SK-N-SH (cell line): ENCODE measurements around the gene HAAO. TPM values are rescaled to one million over a fixed set of nuclear protein-coding genes. Genes with fewer than 3 reads are reported as not detected.

Experiments used
- CTCF ChIA-PET: fragments of 300-600, 350-600 bp; formaldehyde crosslinking; extraction: SDS; loops from one replicate; lab custom pipeline; 2021; lab: Yijun Ruan, JAX
- POLR2A ChIA-PET: fragments of 350-600 bp; sonication (Branson Sonifier 250); formaldehyde crosslinking; extraction: SDS; loops from one replicate; lab custom pipeline; 2020; ENCODE audit warnings: antibody characterized with exemption, inconsistent platforms; lab: Yijun Ruan, JAX
- DNase-seq: peaks from one replicate; pipeline ENCODE4 v3.0.0; 2012
- H2AFZ ChIP-seq: fragments of 200-600 bp; sonication (generic); 2 replicates; pipeline ENCODE4 v1.8.1; 2016; ENCODE audit warnings: antibody characterized with exemption, mild to moderate bottlenecking, low read depth
- H3F3A ChIP-seq: fragments of 200-600 bp; sonication (generic); replicated peaks from 2 replicates; pipeline ENCODE3; 2016; ENCODE audit warnings: antibody characterized with exemption, mild to moderate bottlenecking; ENCODE audit not compliant: insufficient read depth
- H3K27ac ChIP-seq, 2 experiments: fragments of 200-500 bp in 1 of 2; fragments of 200-600 bp in 1 of 2; sonication (Bioruptor generic) in 1 of 2; sonication (generic), shearing (Covaris generic) in 1 of 2; 2 replicates each; pipeline versions ENCODE4 v1.5.1 to v1.6.1; 2014 to 2016; ENCODE audit warnings: low read depth in 2 of 2, inconsistent platforms in 1 of 2, low read length in 1 of 2, mild to moderate bottlenecking in 1 of 2, mixed read lengths in 1 of 2
- H3K27me3 ChIP-seq: fragments of 200-600 bp; sonication (generic), shearing (Covaris generic); 2 replicates; pipeline ENCODE4 v1.6.1; 2016; ENCODE audit warnings: mixed run types; ENCODE audit not compliant: insufficient read depth
- H3K36me3 ChIP-seq, 2 experiments: fragments of 200-500 bp in 1 of 2; fragments of 200-600 bp in 1 of 2; sonication (Bioruptor generic) in 1 of 2; sonication (generic) in 1 of 2; replicated peaks in 1 of 2; 2 replicates each; pipeline versions ENCODE3 to v1.5.1; 2014 to 2016; ENCODE audit warnings: low read length in 1 of 2, mild to moderate bottlenecking in 1 of 2; ENCODE audit not compliant: insufficient read depth in 2 of 2, control insufficient read depth in 1 of 2
- H3K4me1 ChIP-seq, 2 experiments: fragments of 200-500 bp in 1 of 2; fragments of 200-600 bp in 1 of 2; sonication (Bioruptor generic) in 1 of 2; sonication (generic), shearing (Covaris generic) in 1 of 2; 2 replicates each; pipeline versions ENCODE4 v1.5.1 to v1.6.1; 2014 to 2016; ENCODE audit warnings: low read depth in 1 of 2, low read length in 1 of 2, mixed run types in 1 of 2; ENCODE audit not compliant: insufficient read depth in 2 of 2, control insufficient read depth in 1 of 2
- H3K4me2 ChIP-seq: fragments of 200-600 bp; sonication (generic), shearing (Covaris generic); 2 replicates; pipeline ENCODE4 v1.6.1; 2017; ENCODE audit warnings: mixed run types
- H3K4me3 ChIP-seq, 2 experiments: fragments of 200-500 bp in 1 of 2; fragments of 200-600 bp in 1 of 2; sonication (Bioruptor generic) in 1 of 2; sonication (generic), shearing (Covaris generic) in 1 of 2; 2 replicates each; pipeline versions ENCODE4 v1.5.1 to v1.8.1; 2014 to 2016; ENCODE audit warnings: low read depth in 2 of 2, inconsistent platforms in 1 of 2, low read length in 1 of 2, mild to moderate bottlenecking in 1 of 2, mixed read lengths in 1 of 2, moderate library complexity in 1 of 2
- H3K79me2 ChIP-seq: fragments of 200-600 bp; sonication (generic); 2 replicates; pipeline ENCODE4 v1.8.1; 2017; ENCODE audit warnings: mild to moderate bottlenecking; ENCODE audit not compliant: insufficient read depth
- H3K9ac ChIP-seq: fragments of 200-600 bp; sonication (generic); 2 replicates; pipeline ENCODE4 v1.6.1; 2017; ENCODE audit warnings: mixed run types
- H3K9me2 ChIP-seq: fragments of 200-600 bp; sonication (generic); 2 replicates; pipeline ENCODE4 v1.6.1; 2017; ENCODE audit warnings: mixed run types
- H3K9me3 ChIP-seq: fragments of 200-600 bp; sonication (generic); 2 replicates; pipeline ENCODE4 v1.6.1; 2017; ENCODE audit warnings: mixed run types, mild to moderate bottlenecking, moderate library complexity
- H4K20me1 ChIP-seq: fragments of 200-600 bp; sonication (generic); 2 replicates; pipeline ENCODE4 v1.6.1; 2017; ENCODE audit warnings: mild to moderate bottlenecking, mixed run types; ENCODE audit not compliant: insufficient read depth
- ELF1 ChIP-seq: IDR thresholded peaks from 2 replicates; pipeline ENCODE4 v1.4.0; 2012
- EP300 ChIP-seq, 2 experiments: IDR thresholded peaks; 2 replicates each; pipeline versions ENCODE4 v1.4.0 to v1.6.1; 2012; ENCODE audit warnings: borderline replicate concordance in 1 of 2, low read depth in 1 of 2, low read length in 1 of 2
- EZH2phosphoT487 ChIP-seq: fragments of 200-600 bp; sonication (generic); IDR thresholded peaks from 2 replicates; pipeline ENCODE4 v1.6.1; 2017; ENCODE audit warnings: low read depth, mixed run types, mild to moderate bottlenecking, antibody characterized with exemption, moderate library complexity, borderline replicate concordance
- FOSL2 ChIP-seq: IDR thresholded peaks from 2 replicates; pipeline ENCODE4 v1.4.0; 2012; ENCODE audit warnings: low read depth, mild to moderate bottlenecking, moderate library complexity, borderline replicate concordance
- FOXM1 ChIP-seq: IDR thresholded peaks from 2 replicates; pipeline ENCODE4 v1.4.0; 2012; ENCODE audit warnings: low read depth, mild to moderate bottlenecking
- GABPA ChIP-seq: IDR thresholded peaks from 2 replicates; pipeline ENCODE4 v1.4.0; 2012; ENCODE audit warnings: low read depth, mild to moderate bottlenecking
- GATA2 ChIP-seq: sonication (generic); formaldehyde crosslinking; IDR thresholded peaks from 2 replicates; pipeline ENCODE4 v1.5.0; 2020; ENCODE audit warnings: mild to moderate bottlenecking, missing genetic modification reagents
- JUND ChIP-seq: IDR thresholded peaks from 2 replicates; pipeline ENCODE4 v1.4.0; 2012
- MAX ChIP-seq: IDR thresholded peaks from 2 replicates; pipeline ENCODE4 v1.4.0; 2012; ENCODE audit warnings: low read depth
- NRF1 ChIP-seq: IDR thresholded peaks from 2 replicates; pipeline ENCODE4 v1.6.1; 2012; ENCODE audit warnings: low read depth, mild to moderate bottlenecking, low read length
- POLR2AphosphoS5 ChIP-seq: IDR thresholded peaks from 2 replicates; pipeline ENCODE4 v1.6.1; 2012; ENCODE audit warnings: low read depth, low read length
- RAD21 ChIP-seq: IDR thresholded peaks from 2 replicates; pipeline ENCODE4 v1.6.1; 2012; ENCODE audit warnings: mild to moderate bottlenecking, low read length
- REST ChIP-seq: IDR thresholded peaks from 2 replicates; pipeline ENCODE4 v1.6.1; 2012; ENCODE audit warnings: mild to moderate bottlenecking, low read depth, low read length, moderate library complexity
- RFX5 ChIP-seq: IDR thresholded peaks from 2 replicates; pipeline ENCODE4 v1.6.1; 2012; ENCODE audit warnings: mild to moderate bottlenecking, improper control_type of control experiment, low read length
- RXRA ChIP-seq: IDR thresholded peaks from 2 replicates; pipeline ENCODE4 v1.4.0; 2012; ENCODE audit warnings: low read depth, mild to moderate bottlenecking, borderline replicate concordance
- SMC3 ChIP-seq: IDR thresholded peaks from 2 replicates; pipeline ENCODE4 v1.6.1; 2012; ENCODE audit warnings: low read depth, low read length, improper control_type of control experiment
- TEAD4 ChIP-seq: IDR thresholded peaks from 2 replicates; pipeline ENCODE4 v1.4.0; 2012; ENCODE audit warnings: mild to moderate bottlenecking, borderline replicate concordance; ENCODE audit not compliant: insufficient read depth
- YY1 ChIP-seq: IDR thresholded peaks from 2 replicates; pipeline ENCODE4 v1.4.0; 2012; ENCODE audit warnings: low read depth, mild to moderate bottlenecking
- WGBS: methylation state at CpG from one replicate; pipeline ENCODE4 v1.1.6; 2017; ENCODE audit warnings: low lambda C conversion rate; 5-methylcytosine and 5-hydroxymethylcytosine counted together
- polyA plus RNA-seq, 3 experiments: library from polyadenylated mRNA; depleted of rRNA; stranded (reverse); fragments of >200 nt; gene quantifications; 2 replicates each; pipeline ENCODE4 v1.2.3, GENCODE V29; 2012
- TF ChIP-seq, protein P1 (sequence below): IDR thresholded peaks from 2 replicates; pipeline ENCODE4 v1.4.0; 2012; ENCODE audit warnings: low read depth, borderline replicate concordance
- TF ChIP-seq, protein P2 (sequence below): IDR thresholded peaks from 2 replicates; pipeline ENCODE4 v1.4.0; 2012; ENCODE audit warnings: low read depth, borderline replicate concordance
- TF ChIP-seq, protein P3 (sequence below): fragments of 150-350 bp; IDR thresholded peaks from 2 replicates; pipeline ENCODE4 v1.6.1; 2016; ENCODE audit warnings: mild to moderate bottlenecking, low read depth, low read length

The HAAO gene
- polyA plus RNA-seq, 1 of the 3 experiments (the other 2 are of a cell fraction): not detected

GRCh38 chr2:42841344-42841743 lies 49.0 kb upstream of the HAAO start (continued):
- no peak for TF ChIP-seq EP300 (IDR thresholded peaks at IDR 0.05; ENCODE audit: borderline replicate concordance in 1 of 2, low read depth in 1 of 2, low read length in 1 of 2)
- no peak for TF ChIP-seq RXRA
- TF ChIP-seq ELF1: no peak
- TF ChIP-seq TEAD4: no peak
- TF ChIP-seq, protein P1, sequence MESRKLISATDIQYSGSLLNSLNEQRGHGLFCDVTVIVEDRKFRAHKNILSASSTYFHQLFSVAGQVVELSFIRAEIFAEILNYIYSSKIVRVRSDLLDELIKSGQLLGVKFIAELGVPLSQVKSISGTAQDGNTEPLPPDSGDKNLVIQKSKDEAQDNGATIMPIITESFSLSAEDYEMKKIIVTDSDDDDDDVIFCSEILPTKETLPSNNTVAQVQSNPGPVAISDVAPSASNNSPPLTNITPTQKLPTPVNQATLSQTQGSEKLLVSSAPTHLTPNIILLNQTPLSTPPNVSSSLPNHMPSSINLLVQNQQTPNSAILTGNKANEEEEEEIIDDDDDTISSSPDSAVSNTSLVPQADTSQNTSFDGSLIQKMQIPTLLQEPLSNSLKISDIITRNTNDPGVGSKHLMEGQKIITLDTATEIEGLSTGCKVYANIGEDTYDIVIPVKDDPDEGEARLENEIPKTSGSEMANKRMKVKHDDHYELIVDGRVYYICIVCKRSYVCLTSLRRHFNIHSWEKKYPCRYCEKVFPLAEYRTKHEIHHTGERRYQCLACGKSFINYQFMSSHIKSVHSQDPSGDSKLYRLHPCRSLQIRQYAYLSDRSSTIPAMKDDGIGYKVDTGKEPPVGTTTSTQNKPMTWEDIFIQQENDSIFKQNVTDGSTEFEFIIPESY: no peak
- TF ChIP-seq, protein P2, sequence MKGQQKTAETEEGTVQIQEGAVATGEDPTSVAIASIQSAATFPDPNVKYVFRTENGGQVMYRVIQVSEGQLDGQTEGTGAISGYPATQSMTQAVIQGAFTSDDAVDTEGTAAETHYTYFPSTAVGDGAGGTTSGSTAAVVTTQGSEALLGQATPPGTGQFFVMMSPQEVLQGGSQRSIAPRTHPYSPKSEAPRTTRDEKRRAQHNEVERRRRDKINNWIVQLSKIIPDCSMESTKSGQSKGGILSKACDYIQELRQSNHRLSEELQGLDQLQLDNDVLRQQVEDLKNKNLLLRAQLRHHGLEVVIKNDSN: no peak

- H4K20me1 ChIP-seq: no peaks in the 10 kb centered on the region
- no peaks in the 10 kb centered on the region for H3K9me2 ChIP-seq
- 65% methylated on average over 6 of the region's 6 CpGs for WGBS
- CTCF ChIA-PET: interaction anchor here (0.7 to 7.1 kb wide), 4 partner anchors 13 to 757 kb away, joined by 3 to 77 read pairs (median 6); no protein-coding TSS in a partner anchor
- no peak overlapping the region for H3K4me3 ChIP-seq
- H3F3A ChIP-seq: peaks cover 1% of the 10 kb centered on the region
- no peak overlapping the region for H2AFZ ChIP-seq
- TF ChIP-seq EZH2phosphoT487: no peak
- TF ChIP-seq MAX: no peak
- TF ChIP-seq FOSL2: no peak
- TF ChIP-seq RAD21: no peak
- TF ChIP-seq SMC3: no peak
- no peak for TF ChIP-seq YY1
- no peak for TF ChIP-seq GATA2
- no peak for TF ChIP-seq TEAD4
- TF ChIP-seq POLR2AphosphoS5: no peak
- TF ChIP-seq, protein P3, sequence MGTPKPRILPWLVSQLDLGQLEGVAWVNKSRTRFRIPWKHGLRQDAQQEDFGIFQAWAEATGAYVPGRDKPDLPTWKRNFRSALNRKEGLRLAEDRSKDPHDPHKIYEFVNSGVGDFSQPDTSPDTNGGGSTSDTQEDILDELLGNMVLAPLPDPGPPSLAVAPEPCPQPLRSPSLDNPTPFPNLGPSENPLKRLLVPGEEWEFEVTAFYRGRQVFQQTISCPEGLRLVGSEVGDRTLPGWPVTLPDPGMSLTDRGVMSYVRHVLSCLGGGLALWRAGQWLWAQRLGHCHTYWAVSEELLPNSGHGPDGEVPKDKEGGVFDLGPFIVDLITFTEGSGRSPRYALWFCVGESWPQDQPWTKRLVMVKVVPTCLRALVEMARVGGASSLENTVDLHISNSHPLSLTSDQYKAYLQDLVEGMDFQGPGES: no peak
- no peak for TF ChIP-seq RFX5
- TF ChIP-seq NRF1: no peak
- no peak for TF ChIP-seq FOXM1
- TF ChIP-seq JUND: no peak
- TF ChIP-seq GABPA: no peak
- TF ChIP-seq, protein P2: no peak
- no peak for TF ChIP-seq REST
- H3K4me1 ChIP-seq: no peaks in the 10 kb centered on the region; a peak in 1 of 4 replicates
- H3K36me3 ChIP-seq: no peaks in the 10 kb centered on the region
- H3K27ac ChIP-seq: no peak overlapping the region
- no peak overlapping the region for H3K9ac ChIP-seq
- no peak overlapping the region for H3K4me2 ChIP-seq
- POLR2A ChIA-PET: no interaction called here
- no peaks in the 10 kb centered on the region for H3K27me3 ChIP-seq
- H3K9me3 ChIP-seq: no peaks in the 10 kb centered on the region
- DNase-seq: no peak
- H3K79me2 ChIP-seq: no peaks in the 10 kb centered on the region
Observed at GRCh38 chr2:42840760-42841159, 48.4 kb upstream of the HAAO start.
